HepG2 (cell line): ENCODE data around the gene TUT7. TPM values are rescaled to one million over a fixed set of nuclear protein-coding genes. Genes with fewer than 3 reads are reported as not detected.

Experiments
- ADNP ChIP-seq: sonication (generic); formaldehyde crosslinking; IDR thresholded peaks from 2 replicates; pipeline ENCODE4 v1.4.0; 2020; ENCODE audit warnings: missing genetic modification reagents
- CBFB ChIP-seq: sonication (generic); formaldehyde crosslinking; IDR thresholded peaks from 2 replicates; pipeline ENCODE4 v1.4.0; 2020; ENCODE audit warnings: missing genetic modification reagents
- CHCHD3 ChIP-seq: sonication (generic); formaldehyde crosslinking; IDR thresholded peaks from 2 replicates; pipeline ENCODE4 v1.8.0; 2022; ENCODE audit warnings: mild to moderate bottlenecking, missing genetic modification reagents, moderate library complexity
- KAT7 ChIP-seq: IDR thresholded peaks from 2 replicates; pipeline ENCODE4 v1.6.1; 2018; ENCODE audit warnings: borderline replicate concordance, missing compliant biosample characterization
- KLF12 ChIP-seq: sonication (generic); formaldehyde crosslinking; IDR thresholded peaks from 2 replicates; pipeline ENCODE4 v1.4.0; 2020; ENCODE audit warnings: missing genetic modification reagents, borderline replicate concordance
- MLLT10 ChIP-seq: sonication (generic); formaldehyde crosslinking; IDR thresholded peaks from 2 replicates; pipeline ENCODE4 v1.4.0; 2020; ENCODE audit warnings: missing genetic modification reagents
- NONO ChIP-seq, 2 experiments: fragments of 450-650 bp in 1 of 2; sonication (generic) in 1 of 2; formaldehyde crosslinking in 1 of 2; IDR thresholded peaks in 1 of 2; conservative IDR thresholded peaks in 1 of 2; 2 replicates each; pipeline versions ENCODE4 v1.6.1 to v1.8.0; 2017 to 2022; ENCODE audit warnings: mild to moderate bottlenecking in 1 of 2, missing genetic modification reagents in 1 of 2, moderate library complexity in 1 of 2
- RAD21 ChIP-seq: fragments of 450-650 bp; formaldehyde crosslinking; IDR thresholded peaks from 2 replicates; pipeline ENCODE4 v1.5.0; 2020; ENCODE audit warnings: mild to moderate bottlenecking
- RAD51 ChIP-seq: fragments of 450-650 bp; IDR thresholded peaks from 2 replicates; pipeline ENCODE4 v1.6.1; 2016; ENCODE audit warnings: borderline replicate concordance
- RARG ChIP-seq: sonication (generic); formaldehyde crosslinking; IDR thresholded peaks from 2 replicates; pipeline ENCODE4 v1.4.0; 2020; ENCODE audit warnings: low read depth, mild to moderate bottlenecking, missing genetic modification reagents
- RBAK ChIP-seq: sonication (generic); formaldehyde crosslinking; IDR thresholded peaks from 2 replicates; pipeline ENCODE4 v1.5.1; 2020; ENCODE audit warnings: mild to moderate bottlenecking, missing genetic modification reagents
- ZNF235 ChIP-seq: sonication (generic); formaldehyde crosslinking; IDR thresholded peaks from 2 replicates; pipeline ENCODE4 v1.8.1; 2023; ENCODE audit warnings: mild to moderate bottlenecking, missing genetic modification reagents, borderline replicate concordance
- ZNF33B ChIP-seq: sonication (generic); formaldehyde crosslinking; IDR thresholded peaks from 2 replicates; pipeline ENCODE4 v1.5.1; 2020; ENCODE audit warnings: mild to moderate bottlenecking, missing genetic modification reagents
- ZNF383 ChIP-seq: sonication (generic); formaldehyde crosslinking; IDR thresholded peaks from 2 replicates; pipeline ENCODE4 v1.4.0; 2020; ENCODE audit warnings: missing genetic modification reagents, mild to moderate bottlenecking, borderline replicate concordance
- ZNF574 ChIP-seq: sonication (generic); formaldehyde crosslinking; IDR thresholded peaks from 2 replicates; pipeline ENCODE4 v1.4.0; 2020; ENCODE audit warnings: missing genetic modification reagents
- ZNF589 ChIP-seq: sonication (generic); formaldehyde crosslinking; conservative IDR thresholded peaks from 2 replicates; pipeline ENCODE4 v1.8.0; 2022; ENCODE audit warnings: mild to moderate bottlenecking, moderate library complexity, missing genetic modification reagents
- ZNF776 ChIP-seq: sonication (generic); formaldehyde crosslinking; IDR thresholded peaks from 2 replicates; pipeline ENCODE4 v1.4.0; 2020; ENCODE audit warnings: mild to moderate bottlenecking, missing genetic modification reagents
- polyA plus RNA-seq, 8 experiments: library from polyadenylated mRNA; depleted of rRNA in 3 of 8; stranded (reverse) in 7 of 8; unstranded in 1 of 8; fragments of >200 nt; fragmentation: Illumina TruSeq in 4 of 8; extraction: Trizol in 4 of 8; gene quantifications; 2 replicates each; pipeline versions ENCODE4 v1.2.1 to v1.2.3, GENCODE V29; 2011 to 2016; ENCODE audit warnings: low read depth in 4 of 8, missing spikeins in 1 of 8, mixed read lengths in 1 of 8; ENCODE audit not compliant: insufficient read depth in 1 of 8
- total RNA-seq, 5 experiments: library from RNA; depleted of rRNA; stranded (reverse); fragments of >200 nt; fragmentation: Illumina TruSeq; extraction: Trizol; gene quantifications; 2 replicates each; pipeline ENCODE4 v1.2.3, GENCODE V29; 2016; ENCODE audit warnings: low read depth in 1 of 5
- TF ChIP-seq, protein P1 (sequence below): sonication (generic); formaldehyde crosslinking; conservative IDR thresholded peaks from 2 replicates; pipeline ENCODE4 v1.4.0; 2020; ENCODE audit warnings: missing genetic modification reagents
- TF ChIP-seq, protein P2 (sequence below): sonication (generic); formaldehyde crosslinking; IDR thresholded peaks from 2 replicates; pipeline ENCODE4 v1.4.0; 2020; ENCODE audit warnings: mild to moderate bottlenecking, missing genetic modification reagents
- TF ChIP-seq, protein P3 (sequence below): sonication (generic); formaldehyde crosslinking; IDR thresholded peaks from 2 replicates; pipeline ENCODE4 v1.5.0; 2020; ENCODE audit warnings: missing genetic modification reagents
- TF ChIP-seq, protein P4 (sequence below): IDR thresholded peaks from 2 replicates; pipeline ENCODE4 v1.6.1; 2016; ENCODE audit warnings: low read depth

TUT7 gene
- total and polyA plus RNA-seq, 2 of the 13 experiments (the other 11 are each of a cell fraction or from before 2014, with no cell fraction given) = 12.0 to 19.4 TPM

GRCh38 chr9:86336058-86336457 lies 18.2 kb downstream of the TUT7 start (continued):
- TF ChIP-seq, protein P1, sequence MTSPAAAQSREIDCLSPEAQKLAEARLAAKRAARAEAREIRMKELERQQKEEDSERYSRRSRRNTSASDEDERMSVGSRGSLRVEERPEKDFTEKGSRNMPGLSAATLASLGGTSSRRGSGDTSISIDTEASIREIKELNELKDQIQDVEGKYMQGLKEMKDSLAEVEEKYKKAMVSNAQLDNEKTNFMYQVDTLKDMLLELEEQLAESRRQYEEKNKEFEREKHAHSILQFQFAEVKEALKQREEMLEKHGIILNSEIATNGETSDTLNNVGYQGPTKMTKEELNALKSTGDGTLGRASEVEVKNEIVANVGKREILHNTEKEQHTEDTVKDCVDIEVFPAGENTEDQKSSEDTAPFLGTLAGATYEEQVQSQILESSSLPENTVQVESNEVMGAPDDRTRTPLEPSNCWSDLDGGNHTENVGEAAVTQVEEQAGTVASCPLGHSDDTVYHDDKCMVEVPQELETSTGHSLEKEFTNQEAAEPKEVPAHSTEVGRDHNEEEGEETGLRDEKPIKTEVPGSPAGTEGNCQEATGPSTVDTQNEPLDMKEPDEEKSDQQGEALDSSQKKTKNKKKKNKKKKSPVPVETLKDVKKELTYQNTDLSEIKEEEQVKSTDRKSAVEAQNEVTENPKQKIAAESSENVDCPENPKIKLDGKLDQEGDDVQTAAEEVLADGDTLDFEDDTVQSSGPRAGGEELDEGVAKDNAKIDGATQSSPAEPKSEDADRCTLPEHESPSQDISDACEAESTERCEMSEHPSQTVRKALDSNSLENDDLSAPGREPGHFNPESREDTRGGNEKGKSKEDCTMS (CRISPR knock-in tag) = no peak
- no peak for TF ChIP-seq RBAK (CRISPR knock-in tag)
- no peak for TF ChIP-seq MLLT10 (CRISPR knock-in tag)
- TF ChIP-seq ZNF33B (CRISPR knock-in tag) = no peak
- no peak for TF ChIP-seq KLF12 (CRISPR knock-in tag)
- TF ChIP-seq ZNF235 (CRISPR knock-in tag) = no peak
- no peak for TF ChIP-seq ZNF574
- TF ChIP-seq, protein P2, sequence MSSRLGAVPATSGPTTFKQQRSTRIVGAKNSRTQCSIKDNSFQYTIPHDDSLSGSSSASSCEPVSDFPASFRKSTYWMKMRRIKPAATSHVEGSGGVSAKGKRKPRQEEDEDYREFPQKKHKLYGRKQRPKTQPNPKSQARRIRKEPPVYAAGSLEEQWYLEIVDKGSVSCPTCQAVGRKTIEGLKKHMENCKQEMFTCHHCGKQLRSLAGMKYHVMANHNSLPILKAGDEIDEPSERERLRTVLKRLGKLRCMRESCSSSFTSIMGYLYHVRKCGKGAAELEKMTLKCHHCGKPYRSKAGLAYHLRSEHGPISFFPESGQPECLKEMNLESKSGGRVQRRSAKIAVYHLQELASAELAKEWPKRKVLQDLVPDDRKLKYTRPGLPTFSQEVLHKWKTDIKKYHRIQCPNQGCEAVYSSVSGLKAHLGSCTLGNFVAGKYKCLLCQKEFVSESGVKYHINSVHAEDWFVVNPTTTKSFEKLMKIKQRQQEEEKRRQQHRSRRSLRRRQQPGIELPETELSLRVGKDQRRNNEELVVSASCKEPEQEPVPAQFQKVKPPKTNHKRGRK (CRISPR knock-in tag) = no peak
- TF ChIP-seq ZNF383 (CRISPR knock-in tag) = no peak
- TF ChIP-seq CHCHD3 (CRISPR knock-in tag) = no peak
- no peak for TF ChIP-seq ZNF589 (CRISPR knock-in tag)
- no peak for TF ChIP-seq KAT7
- no peak for TF ChIP-seq RAD21
- TF ChIP-seq RARG (CRISPR knock-in tag) = no peak
- TF ChIP-seq RAD51 = no peak
- TF ChIP-seq NONO (IDR thresholded peaks at IDR 0.05) = no peak
- no peak for TF ChIP-seq NONO (CRISPR knock-in tag; conservative IDR thresholded peaks at IDR 0.05)
- TF ChIP-seq ADNP (CRISPR knock-in tag) = no peak
- TF ChIP-seq, protein P3, sequence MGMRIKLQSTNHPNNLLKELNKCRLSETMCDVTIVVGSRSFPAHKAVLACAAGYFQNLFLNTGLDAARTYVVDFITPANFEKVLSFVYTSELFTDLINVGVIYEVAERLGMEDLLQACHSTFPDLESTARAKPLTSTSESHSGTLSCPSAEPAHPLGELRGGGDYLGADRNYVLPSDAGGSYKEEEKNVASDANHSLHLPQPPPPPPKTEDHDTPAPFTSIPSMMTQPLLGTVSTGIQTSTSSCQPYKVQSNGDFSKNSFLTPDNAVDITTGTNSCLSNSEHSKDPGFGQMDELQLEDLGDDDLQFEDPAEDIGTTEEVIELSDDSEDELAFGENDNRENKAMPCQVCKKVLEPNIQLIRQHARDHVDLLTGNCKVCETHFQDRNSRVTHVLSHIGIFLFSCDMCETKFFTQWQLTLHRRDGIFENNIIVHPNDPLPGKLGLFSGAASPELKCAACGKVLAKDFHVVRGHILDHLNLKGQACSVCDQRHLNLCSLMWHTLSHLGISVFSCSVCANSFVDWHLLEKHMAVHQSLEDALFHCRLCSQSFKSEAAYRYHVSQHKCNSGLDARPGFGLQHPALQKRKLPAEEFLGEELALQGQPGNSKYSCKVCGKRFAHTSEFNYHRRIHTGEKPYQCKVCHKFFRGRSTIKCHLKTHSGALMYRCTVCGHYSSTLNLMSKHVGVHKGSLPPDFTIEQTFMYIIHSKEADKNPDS = no peak
- TF ChIP-seq ZNF776 (CRISPR knock-in tag) = no peak
- TF ChIP-seq, protein P4, sequence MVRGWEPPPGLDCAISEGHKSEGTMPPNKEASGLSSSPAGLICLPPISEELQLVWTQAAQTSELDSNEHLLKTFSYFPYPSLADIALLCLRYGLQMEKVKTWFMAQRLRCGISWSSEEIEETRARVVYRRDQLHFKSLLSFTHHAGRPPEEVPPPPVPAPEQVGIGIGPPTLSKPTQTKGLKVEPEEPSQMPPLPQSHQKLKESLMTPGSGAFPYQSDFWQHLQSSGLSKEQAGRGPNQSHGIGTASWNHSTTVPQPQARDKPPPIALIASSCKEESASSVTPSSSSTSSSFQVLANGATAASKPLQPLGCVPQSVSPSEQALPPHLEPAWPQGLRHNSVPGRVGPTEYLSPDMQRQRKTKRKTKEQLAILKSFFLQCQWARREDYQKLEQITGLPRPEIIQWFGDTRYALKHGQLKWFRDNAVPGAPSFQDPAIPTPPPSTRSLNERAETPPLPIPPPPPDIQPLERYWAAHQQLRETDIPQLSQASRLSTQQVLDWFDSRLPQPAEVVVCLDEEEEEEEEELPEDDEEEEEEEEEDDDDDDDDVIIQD = peak; percentile 75; the same call in 1 of the 2 replicates
- TF ChIP-seq CBFB (CRISPR knock-in tag) = no peak
